Caco-2 (cell line): ENCODE measurements around the gene PEX11A. TPM values are rescaled to one million over a fixed set of nuclear protein-coding genes. Genes with fewer than 3 reads are reported as not detected.

Source experiments
- BruUV-seq: library from RNA; stranded (reverse); fragments of 400-500 nt; replicated peaks from 2 replicates; lab custom pipeline; 2021; lab: Mats Ljungman, UMichigan
- CTCF ChIA-PET: fragments of 300-600 bp; sonication (Branson Sonifier 250); formaldehyde crosslinking; loops from one replicate; lab custom pipeline; 2022; ENCODE audit warnings: antibody characterized with exemption; lab: Charles Lee
- POLR2A ChIA-PET: fragments of 300-600 bp; sonication (Branson Sonifier 250); formaldehyde crosslinking; loops from one replicate; lab custom pipeline; 2022; ENCODE audit warnings: antibody characterized with exemption; lab: Charles Lee
- DNase-seq, 2 experiments: peaks; one replicate each; pipeline versions ENCODE4 v3.0.0 to v3.0.0-alpha.2; 2020 to 2022
- H3K27me3 ChIP-seq: replicated peaks from 2 replicates; pipeline ENCODE4 v1.6.0; 2011; ENCODE audit warnings: low read length; ENCODE audit not compliant: control insufficient read depth, insufficient read depth
- H3K36me3 ChIP-seq: 2 replicates; pipeline ENCODE4 v1.5.1; 2011; ENCODE audit warnings: low read length; ENCODE audit not compliant: control insufficient read depth, insufficient read depth
- H3K4me1 ChIP-seq: fragments of 250-450 bp; sonication (Bioruptor Pico); 2 replicates; pipeline ENCODE4 v1.5.1; 2020; ENCODE audit warnings: mild to moderate bottlenecking
- H3K4me3 ChIP-seq: 2 replicates; pipeline ENCODE4 v1.5.1; 2011; ENCODE audit warnings: low read depth, mild to moderate bottlenecking, control low read depth, low read length
- H3K9me3 ChIP-seq: fragments of 250-450 bp; sonication (Bioruptor Pico); 2 replicates; pipeline ENCODE4 v1.5.1; 2020; ENCODE audit warnings: mild to moderate bottlenecking, moderate library complexity
- H3K27ac Mint-ChIP-seq: one replicate; pipeline ENCODE4 v1.8.0; 2022; ENCODE audit warnings: mixed read lengths; ENCODE audit not compliant: unreplicated experiment
- H3K27me3 Mint-ChIP-seq: one replicate; pipeline ENCODE4 v1.8.0; 2022; ENCODE audit warnings: mixed read lengths; ENCODE audit not compliant: insufficient read depth, unreplicated experiment
- H3K36me3 Mint-ChIP-seq: one replicate; pipeline ENCODE4 v1.8.0; 2022; ENCODE audit warnings: mild to moderate bottlenecking, mixed read lengths; ENCODE audit not compliant: insufficient read depth, unreplicated experiment
- H3K4me1 Mint-ChIP-seq: one replicate; pipeline ENCODE4 v1.8.0; 2022; ENCODE audit warnings: low read depth, mixed read lengths; ENCODE audit not compliant: unreplicated experiment
- H3K4me3 Mint-ChIP-seq: one replicate; pipeline ENCODE4 v1.8.0; 2022; ENCODE audit warnings: mild to moderate bottlenecking, moderate library complexity, mixed read lengths; ENCODE audit not compliant: unreplicated experiment
- H3K9me3 Mint-ChIP-seq: one replicate; pipeline ENCODE4 v1.8.0; 2022; ENCODE audit warnings: mixed read lengths; ENCODE audit not compliant: unreplicated experiment
- intact Hi-C: fragments of 100-400 bp; cut with micrococcal nuclease; formaldehyde crosslinking; loops from one replicate; pipeline ENCODE4 v1.10.0; 2022; ENCODE audit not compliant: unreplicated experiment
- total RNA-seq: library from RNA; stranded (reverse); gene quantifications from 2 replicates; pipeline ENCODE4 v1.2.3, GENCODE V29; 2022
- TF ChIP-seq, protein P1 (sequence below), 2 experiments: fragments of 200-600 bp in 1 of 2; IDR thresholded peaks; 1 replicate in 1 of 2; 2 replicates in 1 of 2; pipeline versions ENCODE4 v1.5.1 to v1.8.0; 2011 to 2022; ENCODE audit warnings: antibody characterized with exemption in 1 of 2, control low read depth in 1 of 2, inconsistent platforms in 1 of 2, low read depth in 1 of 2, low read length in 1 of 2, mild to moderate bottlenecking in 1 of 2, moderate library complexity in 1 of 2; ENCODE audit not compliant: insufficient read depth in 1 of 2, severe bottlenecking in 1 of 2, unreplicated experiment in 1 of 2

Gene PEX11A
- total RNA-seq, 1 experiment from 2014 or later: 3.7 TPM

DNA sequence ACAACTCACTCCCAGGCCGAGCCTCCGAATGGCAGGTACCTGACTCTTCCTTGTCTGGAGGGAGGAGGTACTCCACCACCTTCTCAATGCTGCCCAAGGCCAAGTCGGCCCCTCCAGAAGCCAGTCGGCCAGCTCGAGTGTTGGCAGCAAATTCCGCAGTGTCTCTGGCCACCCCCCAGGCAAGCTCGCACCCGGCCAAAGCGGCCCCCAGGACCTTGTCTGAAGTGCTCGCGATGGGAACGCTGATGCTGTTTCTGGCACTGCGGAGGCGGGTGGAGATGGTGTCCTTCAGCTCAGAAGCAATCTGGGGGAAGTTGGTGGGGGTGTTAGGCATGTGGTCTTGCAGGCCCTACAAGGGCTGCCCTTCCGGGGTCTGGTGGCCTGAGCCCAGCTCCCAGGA is 20.6 kb downstream of the PEX11A start:
- Histone ChIP-seq H3K4me3 (no peak overlapping the region), H3K4me1 (peaks cover 12% of the 10 kb centered on the region; the same call in 1 of the 2 replicates), H3K9me3 (no peaks in the 10 kb centered on the region), H3K27me3 (no peaks in the 10 kb centered on the region), H3K36me3 (no peaks in the 10 kb centered on the region)
- Mint-ChIP-seq H3K27ac (no peak overlapping the region), H3K36me3 (no peaks in the 10 kb centered on the region), H3K4me3 (no peak overlapping the region), H3K9me3 (no peaks in the 10 kb centered on the region), H3K4me1 (no peaks in the 10 kb centered on the region), H3K27me3 (no peaks in the 10 kb centered on the region)
- TF ChIP-seq, protein P1, sequence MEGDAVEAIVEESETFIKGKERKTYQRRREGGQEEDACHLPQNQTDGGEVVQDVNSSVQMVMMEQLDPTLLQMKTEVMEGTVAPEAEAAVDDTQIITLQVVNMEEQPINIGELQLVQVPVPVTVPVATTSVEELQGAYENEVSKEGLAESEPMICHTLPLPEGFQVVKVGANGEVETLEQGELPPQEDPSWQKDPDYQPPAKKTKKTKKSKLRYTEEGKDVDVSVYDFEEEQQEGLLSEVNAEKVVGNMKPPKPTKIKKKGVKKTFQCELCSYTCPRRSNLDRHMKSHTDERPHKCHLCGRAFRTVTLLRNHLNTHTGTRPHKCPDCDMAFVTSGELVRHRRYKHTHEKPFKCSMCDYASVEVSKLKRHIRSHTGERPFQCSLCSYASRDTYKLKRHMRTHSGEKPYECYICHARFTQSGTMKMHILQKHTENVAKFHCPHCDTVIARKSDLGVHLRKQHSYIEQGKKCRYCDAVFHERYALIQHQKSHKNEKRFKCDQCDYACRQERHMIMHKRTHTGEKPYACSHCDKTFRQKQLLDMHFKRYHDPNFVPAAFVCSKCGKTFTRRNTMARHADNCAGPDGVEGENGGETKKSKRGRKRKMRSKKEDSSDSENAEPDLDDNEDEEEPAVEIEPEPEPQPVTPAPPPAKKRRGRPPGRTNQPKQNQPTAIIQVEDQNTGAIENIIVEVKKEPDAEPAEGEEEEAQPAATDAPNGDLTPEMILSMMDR (IDR thresholded peaks at IDR 0.05; ENCODE audit: insufficient read depth in 1 of 2, low read depth in 1 of 2, low read length in 1 of 2, severe bottlenecking in 1 of 2, unreplicated experiment in 1 of 2): no peak
- intact Hi-C loops: no loop called here
- DNase-seq: no peak
- BruUV-seq: no TSS peak
- POLR2A ChIA-PET: no interaction called here
- CTCF ChIA-PET: no interaction called here

- no peak overlapping the region for H3K4me3 ChIP-seq
- H3K27me3 ChIP-seq: no peaks in the 10 kb centered on the region
- Mint-ChIP-seq H3K27ac (no peak overlapping the region), H3K9me3 (no peaks in the 10 kb centered on the region), H3K27me3 (peaks cover 2% of the 10 kb centered on the region), H3K4me3 (no peak overlapping the region), H3K36me3 (no peaks in the 10 kb centered on the region), H3K4me1 (no peaks in the 10 kb centered on the region)
- CTCF ChIA-PET: no interaction called here
- H3K36me3 ChIP-seq: no peaks in the 10 kb centered on the region
- no peaks in the 10 kb centered on the region for H3K9me3 ChIP-seq
- no TSS peak for BruUV-seq
- TF ChIP-seq, protein P1 (IDR thresholded peaks at IDR 0.05; ENCODE audit: insufficient read depth in 1 of 2, low read depth in 1 of 2, low read length in 1 of 2, severe bottlenecking in 1 of 2, unreplicated experiment in 1 of 2): no peak
- intact Hi-C loops: no loop called here
- POLR2A ChIA-PET: no interaction called here
- peaks cover 12% of the 10 kb centered on the region; the same call in 1 of the 2 replicates for H3K4me1 ChIP-seq
- DNase-seq: no peak
These were observed 21.2 kb downstream of the PEX11A start for GRCh38 chr15:89669309-89669865.

GRCh38 chr15:89668171-89668570 is 22.4 kb downstream of the PEX11A start:
- POLR2A ChIA-PET: no interaction called here
- Histone ChIP-seq H3K27me3 (no peaks in the 10 kb centered on the region), H3K4me3 (no peak overlapping the region), H3K36me3 (no peaks in the 10 kb centered on the region), H3K9me3 (no peaks in the 10 kb centered on the region), H3K4me1 (peaks cover 12% of the 10 kb centered on the region; the same call in 1 of the 2 replicates)
- no peaks in the 10 kb centered on the region for H3K36me3 Mint-ChIP-seq
- H3K27ac Mint-ChIP-seq: no peak overlapping the region
- CTCF ChIA-PET: no interaction called here
- BruUV-seq: no TSS peak
- no peaks in the 10 kb centered on the region for H3K4me1 Mint-ChIP-seq
- TF ChIP-seq, protein P1 (IDR thresholded peaks at IDR 0.05; ENCODE audit: insufficient read depth in 1 of 2, low read depth in 1 of 2, low read length in 1 of 2, severe bottlenecking in 1 of 2, unreplicated experiment in 1 of 2): no peak
- peaks cover 4% of the 10 kb centered on the region for H3K27me3 Mint-ChIP-seq
- no peak for DNase-seq
- H3K9me3 Mint-ChIP-seq: no peaks in the 10 kb centered on the region
- intact Hi-C loops: no loop called here
- H3K4me3 Mint-ChIP-seq: no peak overlapping the region
